ENCODE measurements around the gene RAD51B. TPM values are rescaled to one million over a fixed set of nuclear protein-coding genes. Genes with fewer than 3 reads are reported as not detected.

RAD51B gene
- total RNA-seq, 1 experiment from 2014 or later: 29.9 TPM

GRCh38 chr14:68404146-68404527 is 584.6 kb downstream of the RAD51B start:
- intact Hi-C loops (cut with micrococcal nuclease; ENCODE audit: unreplicated experiment): no loop called here
- no TSS peak for BruUV-seq (replicated peaks)
- H3K4me1 ChIP-seq (replicated peaks; ENCODE audit: insufficient read depth): peaks cover 62% of the 10 kb centered on the region

GRCh38 chr14:68404652-68405183 is 585.1 kb downstream of the RAD51B start:
- Histone ChIP-seq H3K36me3 (ENCODE audit: low read depth) (no peaks in the 10 kb centered on the region), H3K9me3 (ENCODE audit: insufficient read depth, low read depth) (peaks cover 5% of the 10 kb centered on the region; the same call in 1 of the 2 replicates), H3K79me2 (ENCODE audit: low read depth) (no peaks in the 10 kb centered on the region), H3F3A (ENCODE audit: insufficient read depth, low read depth) (0 out of 2 replicates have a peak, but pooled peaks cover 7% of the 10 kb centered on the region), H3K27ac (no peak overlapping the region), H2AFZ (no peak overlapping the region), H3K9me2 (ENCODE audit: insufficient read depth) (no peaks in the 10 kb centered on the region), H3K4me1 (replicated peaks; ENCODE audit: insufficient read depth) (peaks cover 61% of the 10 kb centered on the region), H4K20me1 (ENCODE audit: insufficient read depth) (no peaks in the 10 kb centered on the region), H3K4me3 (no peak overlapping the region), H3K4me2 (no peak overlapping the region), H3K27me3 (ENCODE audit: insufficient read depth, low read depth) (no peaks in the 10 kb centered on the region)
- intact Hi-C loops (cut with micrococcal nuclease; ENCODE audit: unreplicated experiment): no loop called here
- ChIA-PET CTCF (no interaction called here), POLR2A (ENCODE audit: unreplicated experiment) (interaction anchor here (0.6 kb wide), 1 partner anchor 969 kb away, joined by 3 read pairs; no protein-coding TSS in a partner anchor)
- no peak for DNase-seq
- BruUV-seq (replicated peaks): no TSS peak
- no peak for TF ChIP-seq CTCF (conservative IDR thresholded peaks at IDR 0.05)
- TF ChIP-seq EZH2 (IDR thresholded peaks at IDR 0.05; ENCODE audit: low read depth): no peak

More at GRCh38 chr14:68404146-68404527, 584.6 kb downstream of the RAD51B start:
- no peaks in the 10 kb centered on the region for H3K36me3 ChIP-seq (ENCODE audit: low read depth)
- POLR2A ChIA-PET (ENCODE audit: unreplicated experiment): no interaction called here
- H3K27me3 ChIP-seq (ENCODE audit: insufficient read depth, low read depth): no peaks in the 10 kb centered on the region
- H3K9me3 ChIP-seq (ENCODE audit: insufficient read depth, low read depth): peaks cover 5% of the 10 kb centered on the region; the same call in 1 of the 2 replicates
- TF ChIP-seq CTCF (conservative IDR thresholded peaks at IDR 0.05) (no peak), EZH2 (IDR thresholded peaks at IDR 0.05; ENCODE audit: low read depth) (no peak)
- no peak overlapping the region for H2AFZ ChIP-seq
- H3K79me2 ChIP-seq (ENCODE audit: low read depth): no peaks in the 10 kb centered on the region
- H3K27ac ChIP-seq: no peak overlapping the region
- 0 out of 2 replicates have a peak, but pooled peaks cover 7% of the 10 kb centered on the region for H3F3A ChIP-seq (ENCODE audit: insufficient read depth, low read depth)
- no peak for DNase-seq
- no peak overlapping the region for H3K4me3 ChIP-seq
- CTCF ChIA-PET: no interaction called here
- no peaks in the 10 kb centered on the region for H3K9me2 ChIP-seq (ENCODE audit: insufficient read depth)
- no peaks in the 10 kb centered on the region for H4K20me1 ChIP-seq (ENCODE audit: insufficient read depth)
- H3K4me2 ChIP-seq: no peak overlapping the region

- Histone ChIP-seq H3K79me2 (ENCODE audit: low read depth) (no peaks in the 10 kb centered on the region), H3K9me2 (ENCODE audit: insufficient read depth) (no peaks in the 10 kb centered on the region), H3F3A (ENCODE audit: insufficient read depth, low read depth) (0 out of 2 replicates have a peak, but pooled peaks cover 7% of the 10 kb centered on the region), H3K27ac (no peak overlapping the region), H3K9me3 (ENCODE audit: insufficient read depth, low read depth) (peaks cover 5% of the 10 kb centered on the region; the same call in 1 of the 2 replicates), H3K4me2 (no peak overlapping the region), H3K4me3 (no peak overlapping the region), H3K27me3 (ENCODE audit: insufficient read depth, low read depth) (no peaks in the 10 kb centered on the region), H4K20me1 (ENCODE audit: insufficient read depth) (no peaks in the 10 kb centered on the region), H2AFZ (no peak overlapping the region), H3K4me1 (replicated peaks; ENCODE audit: insufficient read depth) (peaks cover 49% of the 10 kb centered on the region), H3K36me3 (ENCODE audit: low read depth) (no peaks in the 10 kb centered on the region)
- no peak for DNase-seq
- no peak for TF ChIP-seq EZH2 (IDR thresholded peaks at IDR 0.05; ENCODE audit: low read depth)
- no peak for TF ChIP-seq CTCF (conservative IDR thresholded peaks at IDR 0.05)
- no TSS peak for BruUV-seq (replicated peaks)
- intact Hi-C loops (cut with micrococcal nuclease; ENCODE audit: unreplicated experiment): no loop called here
- ChIA-PET POLR2A (ENCODE audit: unreplicated experiment) (no interaction called here), CTCF (no interaction called here)
Observed at GRCh38 chr14:68405961-68406360, 586.4 kb downstream of the RAD51B start.
